Sigmoid colon (tissue), 7 donors: ENCODE data around the gene IL32. TPM values are rescaled to one million over a fixed set of nuclear protein-coding genes. Genes with fewer than 3 reads are reported as not detected.

Source experiments
- DNase-seq: peaks from one replicate; pipeline ENCODE4 v3.0.0-alpha.2; 2019
- H3K27ac ChIP-seq, 4 donors: fragments of 200-600 bp; sonication (generic); one replicate each; pipeline ENCODE4 v1.5.1; 2016 to 2019; ENCODE audit warnings: mild to moderate bottlenecking in 1 of 4
- H3K27me3 ChIP-seq, 3 donors: fragments of 200-600 bp; sonication (generic); one replicate each; pipeline ENCODE4 v1.5.1; 2019; ENCODE audit warnings: mild to moderate bottlenecking in 1 of 3
- H3K36me3 ChIP-seq, 4 donors: fragments of 200-600 bp; sonication (generic); one replicate each; pipeline ENCODE4 v1.5.1; 2016 to 2019
- H3K4me1 ChIP-seq, 4 donors: fragments of 200-600 bp; sonication (generic); one replicate each; pipeline ENCODE4 v1.5.1; 2017 to 2019
- H3K4me3 ChIP-seq, 4 donors: fragments of 200-600 bp; sonication (generic); one replicate each; pipeline ENCODE4 v1.5.1; 2017 to 2019; ENCODE audit warnings: mild to moderate bottlenecking in 2 of 4, moderate library complexity in 1 of 4
- H3K9me3 ChIP-seq, 4 donors: fragments of 200-600 bp in 3 of 4; sonication (generic) in 3 of 4; one replicate each; pipeline versions ENCODE4 v1.5.1 to v1.6.1; 2013 to 2019
- CTCF ChIP-seq, 4 experiments: fragments of 450-650 bp in 3 of 4; fragments of 200-600 bp in 1 of 4; IDR thresholded peaks; one replicate each; pipeline ENCODE4 v1.5.1; 2016 to 2019; ENCODE audit warnings: antibody characterized with exemption in 4 of 4, mild to moderate bottlenecking in 3 of 4, moderate library complexity in 2 of 4
- EP300 ChIP-seq, 4 donors: sonication (generic); formaldehyde crosslinking; IDR thresholded peaks; one replicate each; pipeline ENCODE4 v1.6.1; 2017; ENCODE audit warnings: antibody characterized with exemption in 4 of 4
- POLR2A ChIP-seq, 2 donors: fragments of 450-650 bp; IDR thresholded peaks; one replicate each; pipeline ENCODE4 v1.6.1; 2016; ENCODE audit warnings: antibody characterized with exemption in 2 of 2, mild to moderate bottlenecking in 2 of 2, moderate library complexity in 2 of 2
- POLR2AphosphoS5 ChIP-seq, 4 donors: sonication (generic); formaldehyde crosslinking; IDR thresholded peaks; one replicate each; pipeline ENCODE4 v1.6.1; 2017; ENCODE audit warnings: antibody characterized with exemption in 4 of 4
- WGBS, 2 donors: extraction: QIAGEN DNeasy Blood & Tissue Kit; methylation state at CpG; one replicate each; pipeline ENCODE4 v1.1.7; 2013; 5-methylcytosine and 5-hydroxymethylcytosine counted together
- intact Hi-C: fragments of 100-400 bp; cut with DNase I; formaldehyde crosslinking; loops from one replicate; pipeline ENCODE4 v1.15.1; 2023
- polyA plus RNA-seq, 3 donors: library from polyadenylated mRNA; stranded (reverse); fragments of 200-250 nt; gene quantifications; one replicate each; pipeline ENCODE4 v1.2.3, GENCODE V29; 2013
- total RNA-seq, 4 donors: library from RNA; depleted of rRNA; stranded (reverse); fragments of >200 nt; gene quantifications; one replicate each; pipeline ENCODE4 v1.1.0, GENCODE V29; 2016
- donor health status: healthy with polysubstance abuse.
- donor health status: Bipolar disorder and iron deficiency.
- donor health status: healthy.

Gene IL32
- total and polyA plus RNA-seq, 7 donors: 8.6 to 2,189 (median 27.1) TPM

GRCh38 chr16:3046641-3047386 lies 18.6 kb upstream of the IL32 start:
- TF ChIP-seq POLR2A (IDR thresholded peaks at IDR 0.05) (no peak), POLR2AphosphoS5 (IDR thresholded peaks at IDR 0.05) (no peak), CTCF (IDR thresholded peaks at IDR 0.05) (no peak), EP300 (IDR thresholded peaks at IDR 0.05) (no peak)
- peaks cover 0 to 22% (median 19%) of the 10 kb centered on the region in 4 donors for H3K4me1 ChIP-seq
- H3K27me3 ChIP-seq: peaks cover 38 to 95% (median 73%) of the 10 kb centered on the region in 3 donors
- WGBS, 2 donors: 2 to 3% methylated on average over 54 of the region's 54 CpGs
- H3K4me3 ChIP-seq: peak overlapping the region in 3 of 4 donors; percentile 25 to 47 (median 46)
- intact Hi-C loops: no loop called here
- no peak overlapping the region for H3K27ac ChIP-seq
- no peaks in the 10 kb centered on the region for H3K9me3 ChIP-seq
- no peak for DNase-seq
- no peaks in the 10 kb centered on the region for H3K36me3 ChIP-seq

GRCh38 chr16:3047387-3047720 lies 18.1 kb upstream of the IL32 start:
- H3K4me3 ChIP-seq: no peak overlapping the region
- intact Hi-C loops: no loop called here
- H3K9me3 ChIP-seq: no peaks in the 10 kb centered on the region
- peaks cover 0 to 22% (median 19%) of the 10 kb centered on the region in 4 donors for H3K4me1 ChIP-seq
- H3K36me3 ChIP-seq: no peaks in the 10 kb centered on the region
- TF ChIP-seq EP300 (IDR thresholded peaks at IDR 0.05): no peak
- TF ChIP-seq POLR2AphosphoS5 (IDR thresholded peaks at IDR 0.05): no peak
- TF ChIP-seq POLR2A (IDR thresholded peaks at IDR 0.05): no peak
- no peak for TF ChIP-seq CTCF (IDR thresholded peaks at IDR 0.05)
- no peak overlapping the region for H3K27ac ChIP-seq
- no peak for DNase-seq
- peaks cover 37 to 91% (median 73%) of the 10 kb centered on the region in 3 donors for H3K27me3 ChIP-seq
- WGBS, 2 donors: 7 to 14% methylated on average over 13 of the region's 13 CpGs

DNA sequence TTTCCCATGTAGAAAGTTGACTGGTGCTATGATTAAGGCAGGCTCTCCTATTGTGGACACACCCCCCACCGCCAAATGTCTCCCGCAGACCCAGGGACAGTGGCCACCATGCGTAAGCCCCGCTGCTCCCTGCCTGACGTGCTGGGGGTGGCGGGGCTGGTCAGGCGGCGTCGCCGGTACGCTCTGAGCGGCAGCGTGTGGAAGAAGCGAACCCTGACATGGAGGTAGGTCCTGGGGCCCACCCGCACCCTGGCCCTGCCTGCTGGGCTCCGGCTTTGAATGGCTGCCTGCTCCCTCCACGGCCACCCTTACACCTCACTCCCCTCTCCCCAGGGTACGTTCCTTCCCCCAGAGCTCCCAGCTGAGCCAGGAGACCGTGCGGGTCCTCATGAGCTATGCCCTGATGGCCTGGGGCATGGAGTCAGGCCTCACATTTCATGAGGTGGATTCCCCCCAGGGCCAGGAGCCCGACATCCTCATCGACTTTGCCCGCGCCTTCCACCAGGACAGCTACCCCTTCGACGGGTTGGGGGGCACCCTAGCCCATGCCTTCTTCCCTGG lies 15.4 kb upstream of the IL32 start:
- Histone ChIP-seq H3K4me3 (no peak overlapping the region), H3K9me3 (no peaks in the 10 kb centered on the region), H3K27me3 (peaks cover 22 to 65% (median 50%) of the 10 kb centered on the region in 3 donors), H3K36me3 (no peaks in the 10 kb centered on the region), H3K4me1 (peaks cover 0 to 20% (median 19%) of the 10 kb centered on the region in 4 donors), H3K27ac (no peak overlapping the region)
- intact Hi-C loops: no loop called here
- TF ChIP-seq CTCF (IDR thresholded peaks at IDR 0.05) (no peak), POLR2A (IDR thresholded peaks at IDR 0.05) (no peak), POLR2AphosphoS5 (IDR thresholded peaks at IDR 0.05) (no peak), EP300 (IDR thresholded peaks at IDR 0.05) (no peak)
- WGBS, 2 donors: 81 to 86% methylated on average over 26 of the region's 26 CpGs
- no peak for DNase-seq

GRCh38 chr16:3050487-3050886 lies 15.0 kb upstream of the IL32 start:
- H3K4me3 ChIP-seq: no peak overlapping the region
- no peak overlapping the region for H3K27ac ChIP-seq
- peaks cover 0 to 16% (median 15%) of the 10 kb centered on the region in 4 donors for H3K4me1 ChIP-seq
- H3K36me3 ChIP-seq: no peaks in the 10 kb centered on the region
- no peaks in the 10 kb centered on the region for H3K9me3 ChIP-seq
- intact Hi-C loops: no loop called here
- H3K27me3 ChIP-seq: peaks cover 17 to 60% (median 45%) of the 10 kb centered on the region in 3 donors
- 62 to 79% methylated on average over 5 of the region's 5 CpGs for WGBS, 2 donors
- no peak for TF ChIP-seq POLR2AphosphoS5 (IDR thresholded peaks at IDR 0.05)
- no peak for TF ChIP-seq EP300 (IDR thresholded peaks at IDR 0.05)
- TF ChIP-seq POLR2A (IDR thresholded peaks at IDR 0.05): no peak
- TF ChIP-seq CTCF (IDR thresholded peaks at IDR 0.05): no peak
- no peak for DNase-seq
